Stimulated activated CD8-positive, alpha-beta memory T cell treated with anti-CD3 and anti-CD28 coated beads, Interleukin-4, amount 100 ng/mL, for 48 hours (primary cell): ENCODE data around the gene TCERG1L.

Experiments
- DNase-seq: peaks from one replicate; pipeline ENCODE4 v3.0.0-alpha.2; 2020

The TCERG1L gene

GRCh38 chr10:131053192-131053591 lies 258.3 kb downstream of the TCERG1L start:
- DNase-seq = no peak

GRCh38 chr10:131050162-131050766 lies 261.3 kb downstream of the TCERG1L start:
- DNase-seq = no peak

- DNase-seq = no peak
Measured at GRCh38 chr10:131049016-131049415, 262.5 kb downstream of the TCERG1L start.

- no peak for DNase-seq
Measured at GRCh38 chr10:131048606-131049005, 262.9 kb downstream of the TCERG1L start.

GRCh38 chr10:131047501-131047900 lies 264.0 kb downstream of the TCERG1L start:
- no peak for DNase-seq

- DNase-seq = no peak
Measured at GRCh38 chr10:131046194-131046593, 265.3 kb downstream of the TCERG1L start.

- no peak for DNase-seq
Measured at GRCh38 chr10:131044379-131045111, 267.0 kb downstream of the TCERG1L start.

GRCh38 chr10:131043039-131043691 lies 268.4 kb downstream of the TCERG1L start:
- no peak for DNase-seq
